Activated T-cell treated with anti-CD3 and anti-CD28 coated beads, Interleukin-2, amount 50 U/mL, for 72 hours (primary cell): ENCODE measurements around the gene CENPB. TPM values are rescaled to one million over a fixed set of nuclear protein-coding genes. Genes with fewer than 3 reads are reported as not detected.

Experiments used
- ATAC-seq, 2 donors: fragments of 150-1000 bp; cut with Tn5 transposase; replicated peaks in 1 of 2; 2 replicates each; pipeline ENCODE4 v1.10.0; 2021; ENCODE audit warnings: moderate library complexity in 2 of 2, mild to moderate bottlenecking in 1 of 2
- DNase-seq, 2 donors: peaks; one replicate each; pipeline ENCODE4 v3.0.0; 2021 to 2022; ENCODE audit warnings: mixed read lengths in 1 of 2
- H3K27ac Mint-ChIP-seq: one replicate; pipeline ENCODE4 v1.8.0; 2022; ENCODE audit warnings: mild to moderate bottlenecking, moderate library complexity, mixed read lengths
- H3K27me3 Mint-ChIP-seq: one replicate; pipeline ENCODE4 v1.8.0; 2022; ENCODE audit warnings: low read depth, mixed read lengths
- H3K36me3 Mint-ChIP-seq, 2 donors: one replicate each; pipeline ENCODE4 v1.8.0; 2022; ENCODE audit warnings: mixed read lengths in 2 of 2, mild to moderate bottlenecking in 1 of 2; ENCODE audit not compliant: insufficient read depth in 2 of 2
- H3K4me1 Mint-ChIP-seq: one replicate; pipeline ENCODE4 v1.8.0; 2022; ENCODE audit warnings: low read depth, mixed read lengths
- H3K4me3 Mint-ChIP-seq, 2 donors: one replicate each; pipeline ENCODE4 v1.8.0; 2022; ENCODE audit warnings: mild to moderate bottlenecking in 2 of 2, mixed read lengths in 2 of 2, moderate library complexity in 2 of 2
- H3K9me3 Mint-ChIP-seq, 2 donors: one replicate each; pipeline ENCODE4 v1.8.0; 2022; ENCODE audit warnings: mixed read lengths in 2 of 2
- total RNA-seq, 2 donors: library from RNA; stranded (reverse); gene quantifications; one replicate each; pipeline ENCODE4 v1.2.3, GENCODE V29; 2022

Gene CENPB
- total RNA-seq, 2 donors from 2014 or later = 30.4 to 31.5 TPM

- H3K4me3 Mint-ChIP-seq = peak overlapping the region; percentile 61 to 66
- no peaks in the 10 kb centered on the region for H3K27me3 Mint-ChIP-seq
- no peak for ATAC-seq
- no peaks in the 10 kb centered on the region for H3K36me3 Mint-ChIP-seq
- peaks cover 66% of the 10 kb centered on the region for H3K4me1 Mint-ChIP-seq
- DNase-seq = peak in 1 of 2 donors; percentile 44
- no peaks in the 10 kb centered on the region for H3K9me3 Mint-ChIP-seq
- H3K27ac Mint-ChIP-seq = peak overlapping the region; percentile 68
Measured at GRCh38 chr20:3818155-3819151, 31.9 kb upstream of the CENPB start.

- Mint-ChIP-seq H3K4me1 (peaks cover 80% of the 10 kb centered on the region), H3K27me3 (no peaks in the 10 kb centered on the region), H3K36me3 (peaks cover 0 to 2% of the 10 kb centered on the region in 2 donors), H3K4me3 (peak overlapping the region; percentile 64 to 82), H3K27ac (peak overlapping the region; percentile 74), H3K9me3 (no peaks in the 10 kb centered on the region)
- DNase-seq = peak; percentile 50 to 51
- no peak for ATAC-seq
Measured at GRCh38 chr20:3815703-3816315, 29.3 kb upstream of the CENPB start.

GRCh38 chr20:3814928-3815495, 28.5 kb upstream of the CENPB start:
- H3K36me3 Mint-ChIP-seq = peaks cover 0 to 2% of the 10 kb centered on the region in 2 donors
- no peaks in the 10 kb centered on the region for H3K9me3 Mint-ChIP-seq
- no peak for ATAC-seq
- no peaks in the 10 kb centered on the region for H3K27me3 Mint-ChIP-seq
- H3K4me1 Mint-ChIP-seq = peaks cover 83% of the 10 kb centered on the region
- no peak for DNase-seq
- H3K4me3 Mint-ChIP-seq = peak overlapping the region in 1 of 2 donors; percentile 5
- H3K27ac Mint-ChIP-seq = peak overlapping the region; percentile 74

- Mint-ChIP-seq H3K4me3 (peak overlapping the region; percentile 28 to 54), H3K27me3 (no peaks in the 10 kb centered on the region), H3K9me3 (no peaks in the 10 kb centered on the region), H3K36me3 (peaks cover 0 to 2% of the 10 kb centered on the region in 2 donors), H3K27ac (no peak overlapping the region), H3K4me1 (peaks cover 73% of the 10 kb centered on the region)
- ATAC-seq (peak; percentile 39 to 47), DNase-seq (peak; percentile 41 to 55)
Measured at GRCh38 chr20:3813848-3814581, 27.5 kb upstream of the CENPB start.

GRCh38 chr20:3812975-3813847, 26.7 kb upstream of the CENPB start:
- Mint-ChIP-seq H3K4me1 (peaks cover 66% of the 10 kb centered on the region), H3K27ac (peak overlapping the region; percentile 6), H3K36me3 (peaks cover 0 to 2% of the 10 kb centered on the region in 2 donors), H3K9me3 (no peaks in the 10 kb centered on the region), H3K4me3 (peak overlapping the region; percentile 28 to 54), H3K27me3 (no peaks in the 10 kb centered on the region)
- DNase-seq (no peak), ATAC-seq (peak in 1 of 2 donors; percentile 0)

- H3K27ac Mint-ChIP-seq = peak overlapping the region; percentile 95
Measured at GRCh38 chr20:3812259-3812681, 25.7 kb upstream of the CENPB start.

GRCh38 chr20:3811467-3812258, 25.1 kb upstream of the CENPB start:
- DNase-seq = peak; percentile 94 to 96
- H3K4me3 Mint-ChIP-seq = peak overlapping the region; percentile 91 to 97
- H3K36me3 Mint-ChIP-seq = peaks cover 0 to 2% of the 10 kb centered on the region in 2 donors
- H3K27me3 Mint-ChIP-seq = no peaks in the 10 kb centered on the region
- H3K9me3 Mint-ChIP-seq = no peaks in the 10 kb centered on the region
- peaks cover 67% of the 10 kb centered on the region for H3K4me1 Mint-ChIP-seq
- ATAC-seq = peak; percentile 92 to 94
- peak overlapping the region; percentile 95 for H3K27ac Mint-ChIP-seq

More at GRCh38 chr20:3812259-3812681, 25.7 kb upstream of the CENPB start:
- H3K36me3 Mint-ChIP-seq = peaks cover 0 to 2% of the 10 kb centered on the region in 2 donors
- no peaks in the 10 kb centered on the region for H3K9me3 Mint-ChIP-seq
- DNase-seq = no peak
- H3K4me3 Mint-ChIP-seq = peak overlapping the region; percentile 91 to 97
- no peaks in the 10 kb centered on the region for H3K27me3 Mint-ChIP-seq
- H3K4me1 Mint-ChIP-seq = peaks cover 67% of the 10 kb centered on the region
- no peak for ATAC-seq

GRCh38 chr20:3808544-3808943, 22.0 kb upstream of the CENPB start:
- H3K4me3 Mint-ChIP-seq = no peak overlapping the region
- H3K4me1 Mint-ChIP-seq = peaks cover 51% of the 10 kb centered on the region
- H3K27me3 Mint-ChIP-seq = no peaks in the 10 kb centered on the region
- no peaks in the 10 kb centered on the region for H3K9me3 Mint-ChIP-seq
- ATAC-seq = no peak
- H3K36me3 Mint-ChIP-seq = peaks cover 3 to 12% of the 10 kb centered on the region in 2 donors
- H3K27ac Mint-ChIP-seq = no peak overlapping the region
- no peak for DNase-seq

- Mint-ChIP-seq H3K27ac (no peak overlapping the region), H3K4me3 (no peak overlapping the region), H3K4me1 (peaks cover 43% of the 10 kb centered on the region), H3K27me3 (no peaks in the 10 kb centered on the region), H3K36me3 (peaks cover 9 to 29% of the 10 kb centered on the region in 2 donors), H3K9me3 (no peaks in the 10 kb centered on the region)
- DNase-seq = no peak
- ATAC-seq = no peak
Measured at GRCh38 chr20:3804781-3805180, 18.2 kb upstream of the CENPB start.

- no peak overlapping the region for H3K27ac Mint-ChIP-seq
- peaks cover 9 to 29% of the 10 kb centered on the region in 2 donors for H3K36me3 Mint-ChIP-seq
- no peaks in the 10 kb centered on the region for H3K9me3 Mint-ChIP-seq
- no peak for ATAC-seq
- H3K27me3 Mint-ChIP-seq = no peaks in the 10 kb centered on the region
- peaks cover 47% of the 10 kb centered on the region for H3K4me1 Mint-ChIP-seq
- H3K4me3 Mint-ChIP-seq = no peak overlapping the region
- no peak for DNase-seq
Measured at GRCh38 chr20:3804254-3804751, 17.8 kb upstream of the CENPB start.

- H3K9me3 Mint-ChIP-seq = no peaks in the 10 kb centered on the region
- H3K4me1 Mint-ChIP-seq = peaks cover 51% of the 10 kb centered on the region
- DNase-seq (no peak), ATAC-seq (no peak)
- no peak overlapping the region for H3K27ac Mint-ChIP-seq
- no peaks in the 10 kb centered on the region for H3K27me3 Mint-ChIP-seq
- no peak overlapping the region for H3K4me3 Mint-ChIP-seq
- peaks cover 9 to 31% of the 10 kb centered on the region in 2 donors for H3K36me3 Mint-ChIP-seq
Measured at GRCh38 chr20:3803854-3804253, 17.3 kb upstream of the CENPB start.
